ENCODE measurements around the gene ADGRV1.

Gene ADGRV1

DNA sequence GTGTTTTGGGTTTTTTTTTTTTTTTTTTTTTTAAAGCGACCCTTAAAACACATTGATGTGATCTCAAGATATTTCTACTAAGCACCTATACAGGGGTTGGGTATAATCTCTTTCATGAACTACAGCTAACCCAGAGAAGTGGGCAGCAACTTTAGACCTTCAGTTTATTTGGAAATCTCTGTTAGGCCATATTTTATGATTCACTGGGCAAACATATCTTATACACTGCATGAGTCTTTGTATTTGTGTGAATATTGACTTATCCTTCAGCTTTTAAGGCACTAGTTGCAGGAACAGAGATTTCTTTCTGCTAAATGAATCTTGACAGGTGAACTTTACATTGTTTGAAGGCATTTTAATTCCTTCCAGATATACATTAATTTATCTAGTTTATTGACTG is 630.2 kb downstream of the ADGRV1 start:
- no peak for TF ChIP-seq ZFX (IDR thresholded peaks at IDR 0.05; ENCODE audit: borderline replicate concordance)
- TF ChIP-seq, protein P1, sequence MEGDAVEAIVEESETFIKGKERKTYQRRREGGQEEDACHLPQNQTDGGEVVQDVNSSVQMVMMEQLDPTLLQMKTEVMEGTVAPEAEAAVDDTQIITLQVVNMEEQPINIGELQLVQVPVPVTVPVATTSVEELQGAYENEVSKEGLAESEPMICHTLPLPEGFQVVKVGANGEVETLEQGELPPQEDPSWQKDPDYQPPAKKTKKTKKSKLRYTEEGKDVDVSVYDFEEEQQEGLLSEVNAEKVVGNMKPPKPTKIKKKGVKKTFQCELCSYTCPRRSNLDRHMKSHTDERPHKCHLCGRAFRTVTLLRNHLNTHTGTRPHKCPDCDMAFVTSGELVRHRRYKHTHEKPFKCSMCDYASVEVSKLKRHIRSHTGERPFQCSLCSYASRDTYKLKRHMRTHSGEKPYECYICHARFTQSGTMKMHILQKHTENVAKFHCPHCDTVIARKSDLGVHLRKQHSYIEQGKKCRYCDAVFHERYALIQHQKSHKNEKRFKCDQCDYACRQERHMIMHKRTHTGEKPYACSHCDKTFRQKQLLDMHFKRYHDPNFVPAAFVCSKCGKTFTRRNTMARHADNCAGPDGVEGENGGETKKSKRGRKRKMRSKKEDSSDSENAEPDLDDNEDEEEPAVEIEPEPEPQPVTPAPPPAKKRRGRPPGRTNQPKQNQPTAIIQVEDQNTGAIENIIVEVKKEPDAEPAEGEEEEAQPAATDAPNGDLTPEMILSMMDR (IDR thresholded peaks at IDR 0.05) = no peak
- no peak overlapping the region for H3K27ac ChIP-seq

DNA sequence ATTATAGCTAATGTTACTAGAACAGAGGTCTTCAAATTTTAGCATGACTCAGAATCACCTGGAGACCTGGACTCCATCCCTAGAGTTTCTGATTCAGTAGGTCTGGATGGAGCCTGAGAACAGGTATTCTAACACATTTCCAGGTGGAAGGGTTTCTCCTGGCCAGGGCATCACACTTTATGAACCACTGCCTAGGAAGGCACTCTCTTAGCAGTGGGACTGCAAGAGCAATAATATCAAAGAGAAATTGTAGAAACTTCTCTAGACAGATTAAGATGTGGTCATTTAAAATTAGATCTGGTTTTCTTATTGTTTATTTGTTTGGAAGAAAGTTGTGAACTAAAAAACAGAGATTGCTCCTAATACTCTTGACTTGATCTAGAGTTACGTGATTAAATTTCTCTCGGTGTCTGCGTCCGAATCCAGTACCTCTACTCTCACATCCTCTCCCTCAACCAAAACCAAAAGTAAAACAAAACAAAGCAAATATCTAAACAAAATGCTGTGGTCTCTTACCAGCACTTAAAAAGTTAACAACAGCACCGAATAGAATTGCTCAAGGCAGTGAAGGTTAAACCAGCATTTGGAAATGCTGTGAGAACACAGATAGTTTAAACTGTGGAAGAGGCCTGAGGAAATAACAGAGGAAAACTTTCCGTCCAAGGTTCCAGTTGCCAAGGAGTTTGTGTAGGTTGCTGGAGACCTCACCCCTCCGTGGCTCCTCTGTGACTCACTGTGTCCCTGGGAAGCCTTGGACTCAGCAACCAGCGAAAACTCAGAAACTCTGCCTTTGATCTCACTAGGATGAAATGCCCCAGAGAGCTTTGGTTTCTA is 631.1 kb downstream of the ADGRV1 start:
- TF ChIP-seq, protein P1 (IDR thresholded peaks at IDR 0.05) = no peak
- TF ChIP-seq ZFX (IDR thresholded peaks at IDR 0.05; ENCODE audit: borderline replicate concordance) = no peak
- H3K27ac ChIP-seq = no peak overlapping the region

DNA sequence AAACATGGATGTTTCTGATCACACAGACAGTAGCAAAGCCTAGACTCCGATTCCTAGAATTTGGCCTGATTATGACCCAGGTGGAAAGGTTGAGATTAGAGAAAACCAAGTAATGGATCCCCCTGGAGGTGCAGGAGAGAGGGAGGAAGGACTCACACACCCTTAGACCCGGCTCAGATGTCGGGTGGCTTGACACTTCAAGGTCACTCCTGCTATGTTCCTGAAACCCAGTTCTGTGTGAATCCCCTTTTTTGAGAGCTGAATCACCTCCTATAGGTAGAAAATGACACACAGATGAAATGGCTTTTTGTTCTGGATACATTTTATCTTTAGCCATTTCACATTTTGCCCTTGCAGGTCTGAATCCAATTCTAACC is 631.7 kb downstream of the ADGRV1 start:
- TF ChIP-seq ZFX (IDR thresholded peaks at IDR 0.05; ENCODE audit: borderline replicate concordance) = no peak
- TF ChIP-seq, protein P1 (IDR thresholded peaks at IDR 0.05) = no peak
- H3K27ac ChIP-seq = no peak overlapping the region

DNA sequence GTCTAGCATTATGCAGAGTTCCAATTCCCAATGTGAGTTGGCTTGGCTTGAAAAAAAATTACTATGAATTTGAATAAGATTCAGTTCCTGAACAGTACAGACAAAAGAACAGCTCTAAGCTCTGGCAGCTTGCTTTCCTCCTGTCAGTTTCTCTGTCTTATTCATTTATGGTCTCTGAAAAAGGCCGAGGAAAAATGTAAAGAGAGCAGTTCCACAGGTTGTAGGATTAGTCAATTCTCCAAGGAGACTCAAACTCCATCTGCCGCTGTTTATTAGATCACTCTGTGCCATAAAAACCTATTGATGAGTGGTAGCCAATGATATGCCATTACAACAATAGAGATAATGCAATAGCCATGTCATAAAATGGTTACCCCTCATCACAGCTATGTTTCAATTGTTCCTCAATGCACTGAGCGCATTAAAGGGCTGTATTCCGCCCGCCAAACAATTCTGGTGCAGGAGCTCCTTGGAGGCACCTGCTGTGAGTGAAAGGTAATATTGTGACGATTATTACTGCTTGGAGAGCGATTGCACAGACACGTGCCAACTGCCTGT is 636.3 kb downstream of the ADGRV1 start:
- no peak for TF ChIP-seq ZFX (IDR thresholded peaks at IDR 0.05; ENCODE audit: borderline replicate concordance)
- TF ChIP-seq, protein P1 (IDR thresholded peaks at IDR 0.05) = no peak
- no peak overlapping the region for H3K27ac ChIP-seq

DNA sequence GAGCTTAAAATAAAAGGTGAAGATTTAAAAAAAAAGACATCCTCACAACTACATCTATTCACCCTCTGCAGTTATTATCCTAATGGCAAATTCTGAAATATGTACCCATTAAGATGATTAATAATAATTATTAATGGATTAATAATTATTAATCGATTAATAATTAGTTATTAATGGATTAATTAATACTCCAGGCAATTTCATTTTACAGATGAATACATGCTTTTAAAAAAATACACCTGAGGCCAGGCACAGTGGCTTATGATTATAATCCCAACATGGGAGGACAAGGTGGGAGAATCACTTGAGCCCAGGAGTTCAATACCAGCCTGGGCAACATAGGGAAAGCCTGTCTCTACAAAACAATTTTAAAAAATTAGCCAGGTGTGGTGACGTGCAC is 642.1 kb downstream of the ADGRV1 start:
- no peak overlapping the region for H3K27ac ChIP-seq
- TF ChIP-seq, protein P1 (IDR thresholded peaks at IDR 0.05) = no peak
- TF ChIP-seq ZFX (IDR thresholded peaks at IDR 0.05; ENCODE audit: borderline replicate concordance) = no peak

DNA sequence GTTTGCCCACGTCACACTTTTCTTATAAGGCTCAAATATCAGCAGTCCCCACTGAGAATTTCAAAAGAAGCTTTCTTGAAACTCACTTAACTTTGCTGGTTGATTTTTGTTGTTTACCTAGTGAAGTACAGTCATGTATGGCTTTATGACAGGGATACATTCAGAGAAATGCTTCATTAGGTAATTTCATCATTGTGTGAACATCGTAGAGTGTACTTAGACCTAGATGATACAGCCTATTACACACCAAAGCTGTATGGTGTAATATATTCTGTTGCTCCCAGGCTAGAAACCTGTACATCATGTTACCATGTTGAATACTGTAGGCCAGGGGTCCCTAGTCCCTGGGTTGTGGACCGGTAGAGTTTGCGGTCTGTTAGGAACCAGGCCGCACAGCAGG is 647.5 kb downstream of the ADGRV1 start:
- H3K27ac ChIP-seq = no peak overlapping the region
- TF ChIP-seq, protein P1 (IDR thresholded peaks at IDR 0.05) = no peak
- no peak for TF ChIP-seq ZFX (IDR thresholded peaks at IDR 0.05; ENCODE audit: borderline replicate concordance)

DNA sequence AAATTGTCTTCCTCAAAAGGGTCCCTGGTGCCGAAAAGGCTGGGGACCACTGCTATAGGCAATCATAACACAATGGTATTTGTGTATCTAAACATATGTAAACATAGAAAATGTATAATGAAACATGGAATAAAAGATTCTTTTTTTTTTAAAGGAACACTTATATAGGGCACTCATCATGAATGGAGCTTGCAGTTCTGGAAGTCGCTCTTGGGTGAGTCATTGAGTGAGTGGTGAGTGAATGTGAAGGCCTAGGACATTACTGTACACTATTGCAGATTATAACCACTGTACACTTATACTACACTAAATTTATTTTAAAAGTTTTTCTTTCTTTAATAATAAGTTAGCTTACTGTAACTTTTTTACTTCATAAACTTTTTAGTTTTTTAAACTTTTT is 648.1 kb downstream of the ADGRV1 start:
- H3K27ac ChIP-seq = no peak overlapping the region
- no peak for TF ChIP-seq ZFX (IDR thresholded peaks at IDR 0.05; ENCODE audit: borderline replicate concordance)
- TF ChIP-seq, protein P1 (IDR thresholded peaks at IDR 0.05) = no peak

Data from 22Rv1 (cell line).